HG03521 (cell line): Measurements from ENCODE around the gene MYRIP.

Source experiments
- ATAC-seq: cut with Tn5 transposase; IDR thresholded peaks from one replicate; pipeline ENCODE4 v1.9.1; 2021; ENCODE audit warnings: mild to moderate bottlenecking, moderate library complexity; ENCODE audit not compliant: unreplicated experiment

Gene MYRIP

GRCh38 chr3:40172560-40172959 lies 363.2 kb downstream of the MYRIP start:
- no peak for ATAC-seq

GRCh38 chr3:40173227-40173721 lies 363.9 kb downstream of the MYRIP start:
- no peak for ATAC-seq

- ATAC-seq = no peak
These were observed 368.7 kb downstream of the MYRIP start for GRCh38 chr3:40178012-40178594.

GRCh38 chr3:40179016-40179415 lies 369.6 kb downstream of the MYRIP start:
- peak; percentile 56 for ATAC-seq

- ATAC-seq = no peak
These were observed 371.8 kb downstream of the MYRIP start for GRCh38 chr3:40181182-40181581.

GRCh38 chr3:40185029-40185695 lies 375.8 kb downstream of the MYRIP start:
- peak; percentile 52 for ATAC-seq

- no peak for ATAC-seq
These were observed 377.1 kb downstream of the MYRIP start for GRCh38 chr3:40186508-40186907.

GRCh38 chr3:40187945-40188344 lies 378.5 kb downstream of the MYRIP start:
- peak; percentile 70 for ATAC-seq

GRCh38 chr3:40189118-40189517 lies 379.7 kb downstream of the MYRIP start:
- ATAC-seq = no peak

GRCh38 chr3:40190056-40190455 lies 380.6 kb downstream of the MYRIP start:
- no peak for ATAC-seq

- no peak for ATAC-seq
These were observed 381.8 kb downstream of the MYRIP start for GRCh38 chr3:40191251-40191650.

- ATAC-seq = peak; percentile 55
These were observed 382.5 kb downstream of the MYRIP start for GRCh38 chr3:40191850-40192448.

- no peak for ATAC-seq
These were observed 383.2 kb downstream of the MYRIP start for GRCh38 chr3:40192628-40193027.

GRCh38 chr3:40196966-40197365 lies 387.6 kb downstream of the MYRIP start:
- ATAC-seq = no peak

GRCh38 chr3:40200692-40201316 lies 391.4 kb downstream of the MYRIP start:
- ATAC-seq = no peak

GRCh38 chr3:40201770-40202169 lies 392.4 kb downstream of the MYRIP start:
- no peak for ATAC-seq

GRCh38 chr3:40206522-40206921 lies 397.1 kb downstream of the MYRIP start:
- no peak for ATAC-seq

GRCh38 chr3:40207796-40208195 lies 398.4 kb downstream of the MYRIP start:
- no peak for ATAC-seq

GRCh38 chr3:40208251-40208650 lies 398.8 kb downstream of the MYRIP start:
- no peak for ATAC-seq

- no peak for ATAC-seq
These were observed 402.2 kb downstream of the MYRIP start for GRCh38 chr3:40211579-40211978.

- no peak for ATAC-seq
These were observed 404.1 kb downstream of the MYRIP start for GRCh38 chr3:40213556-40213955.

- ATAC-seq = no peak
These were observed 405.6 kb downstream of the MYRIP start for GRCh38 chr3:40215015-40215414.
